GM21360 (cell line): ENCODE measurements around the gene MLF2.
"Not testable (repeated sequence)": the region's sequence is repeated elsewhere in the genome, so short reads cannot be mapped to it uniquely, and the experiment has no call there.

ENCODE experiments used
- ATAC-seq: cut with Tn5 transposase; IDR thresholded peaks from one replicate; pipeline ENCODE4 v1.9.1; 2021; ENCODE audit warnings: mild to moderate bottlenecking, moderate library complexity; ENCODE audit not compliant: unreplicated experiment

The MLF2 gene

GRCh38 chr12:6735448-6736191, 17.3 kb downstream of the MLF2 start:
- no peak for ATAC-seq

GRCh38 chr12:6734506-6735387, 18.2 kb downstream of the MLF2 start:
- ATAC-seq = no peak

GRCh38 chr12:6730169-6730568, 22.8 kb downstream of the MLF2 start:
- ATAC-seq = no peak

GRCh38 chr12:6729186-6729585, 23.8 kb downstream of the MLF2 start:
- ATAC-seq = no peak

GRCh38 chr12:6725350-6725749, 27.6 kb downstream of the MLF2 start:
- no peak for ATAC-seq

GRCh38 chr12:6724409-6724797, 28.5 kb downstream of the MLF2 start:
- ATAC-seq = peak; percentile 29

DNA sequence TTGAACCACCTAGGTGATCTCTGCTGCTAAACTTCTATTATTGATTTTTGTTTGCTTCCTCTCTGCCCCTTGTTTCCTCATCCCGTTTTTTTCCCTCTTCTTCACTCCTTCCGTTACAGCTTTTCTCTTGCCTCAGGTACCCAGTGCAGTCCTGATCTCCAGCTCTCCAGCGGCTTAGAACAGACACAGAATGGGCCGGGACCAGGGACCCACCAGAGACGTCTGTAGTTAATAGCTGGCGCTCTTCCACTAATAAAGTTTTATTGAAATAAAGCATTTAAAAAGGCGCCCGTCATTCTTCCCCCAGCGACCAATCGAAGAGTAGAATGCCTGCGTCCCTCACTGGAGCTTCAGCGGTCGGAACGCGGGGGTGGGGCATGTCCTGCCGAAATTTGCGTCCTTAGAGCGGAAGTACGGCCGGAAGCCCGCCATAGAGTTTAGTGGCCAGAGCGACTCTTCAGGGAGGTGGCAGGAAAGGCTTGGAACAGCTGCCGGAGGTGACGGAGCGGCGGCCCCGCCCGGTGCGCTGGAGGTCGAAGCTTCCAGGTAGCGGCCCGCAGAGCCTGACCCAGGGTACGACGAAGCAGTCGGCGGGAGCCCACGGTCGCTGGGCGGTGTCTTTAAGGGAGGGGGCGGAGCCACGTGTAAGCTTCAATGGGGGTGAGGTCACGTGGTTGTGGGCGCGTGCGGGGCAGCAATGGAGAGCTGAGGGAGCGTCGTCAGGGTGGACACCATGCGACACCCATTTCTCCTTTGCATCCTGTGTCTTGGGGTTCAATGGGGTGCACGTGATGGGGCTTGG, 29.1 kb downstream of the MLF2 start, which contains the start of gene COPS7A:
TSS of gene COPS7A (plus strand) at position 440 of the 802 bp plus-strand sequence. CDS start 611 bp downstream, outside the sequence.
- peak; percentile 87 for ATAC-seq

- no peak for ATAC-seq
These were observed 30.1 kb downstream of the MLF2 start for GRCh38 chr12:6722863-6723262.

DNA sequence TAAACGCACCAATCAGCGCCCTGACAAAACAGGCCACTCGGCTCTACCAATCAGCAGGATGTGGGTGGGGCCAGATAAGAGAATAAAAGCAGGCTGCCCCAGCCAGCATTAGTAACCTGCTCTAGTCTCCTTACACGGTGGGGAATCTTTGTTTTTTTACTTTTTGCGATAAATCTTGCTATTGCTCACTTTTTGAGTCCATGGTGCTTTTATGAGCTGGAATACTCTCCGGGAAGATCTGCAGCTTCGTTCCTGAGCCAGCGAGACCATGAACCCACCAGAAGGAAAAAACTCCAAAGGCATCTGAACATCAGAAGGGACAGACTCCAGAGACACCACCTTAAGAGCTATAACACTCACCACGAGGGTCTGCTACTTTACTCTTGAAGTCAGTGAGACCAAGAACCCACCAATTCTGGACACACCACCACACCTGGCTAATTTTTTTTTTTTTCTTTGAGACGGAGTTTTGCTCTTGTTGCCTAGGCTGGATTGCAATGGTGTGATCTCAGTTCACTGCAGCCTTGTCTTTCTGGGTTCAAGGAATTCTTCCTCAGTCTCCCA, 36.0 kb downstream of the MLF2 start:
- no peak for ATAC-seq

DNA sequence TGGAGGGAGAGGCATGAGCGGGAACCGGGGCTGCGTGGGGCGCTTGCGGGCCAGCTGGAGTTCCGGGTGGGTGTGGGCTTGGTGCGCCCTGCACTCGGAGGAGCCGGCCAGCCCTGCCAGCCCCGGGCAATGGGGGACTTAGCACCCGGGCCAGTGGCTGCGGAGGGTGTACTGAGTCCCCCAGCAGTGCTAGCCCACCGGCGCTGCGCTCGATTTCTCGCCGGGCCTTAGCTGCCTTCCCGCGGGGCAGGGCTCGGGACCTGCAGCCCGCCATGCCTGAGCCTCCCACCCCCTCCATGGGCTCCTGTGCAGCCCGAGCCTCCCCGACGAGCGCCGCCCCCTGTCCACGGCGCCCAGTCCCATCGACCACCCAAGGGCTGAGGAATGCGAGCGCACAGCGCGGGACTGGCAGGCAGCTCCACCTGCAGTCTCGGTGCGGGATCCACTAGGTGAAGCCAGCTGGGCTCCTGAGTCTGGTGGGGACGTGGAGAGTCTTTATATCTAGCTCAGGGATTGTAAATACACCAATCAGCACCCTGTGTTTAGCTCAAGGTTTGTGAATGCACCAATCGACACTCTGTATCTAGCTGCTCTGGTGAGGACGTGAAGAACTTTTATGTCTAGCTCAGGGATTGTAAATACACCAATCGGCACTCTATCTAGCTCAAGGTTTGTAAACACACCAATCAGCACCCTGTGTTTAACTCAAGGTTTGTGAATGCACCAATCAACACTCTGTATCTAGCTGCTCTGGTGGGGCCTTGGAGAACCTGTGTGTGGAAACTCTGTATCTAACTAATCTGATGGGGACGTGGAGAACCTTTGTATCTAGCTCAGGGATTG, 36.7 kb downstream of the MLF2 start:
- ATAC-seq = not testable (repeated sequence)

DNA sequence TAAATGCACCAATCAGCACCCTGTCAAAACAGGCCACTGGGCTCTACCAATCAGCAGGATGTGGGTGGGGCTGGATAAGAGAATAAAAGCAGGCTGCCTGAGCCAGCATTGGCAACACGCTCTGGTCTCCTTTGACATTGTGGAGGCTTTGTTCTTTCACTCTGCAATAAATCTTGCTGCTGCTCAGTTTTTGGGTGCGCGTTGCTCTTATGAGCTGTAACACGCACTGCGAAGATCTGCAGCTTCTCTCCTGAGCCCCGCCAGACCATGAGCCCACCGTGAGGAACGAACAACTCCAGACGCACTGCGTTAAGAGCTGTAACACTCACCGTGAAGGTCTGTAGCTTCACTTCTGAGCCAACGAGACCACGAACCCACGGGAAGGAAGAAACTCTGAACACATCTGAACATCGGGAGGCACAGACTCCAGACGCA, 44.0 kb downstream of the MLF2 start:
- ATAC-seq = no peak

GRCh38 chr12:6708351-6708750, 44.6 kb downstream of the MLF2 start:
- ATAC-seq = not testable (repeated sequence)

DNA sequence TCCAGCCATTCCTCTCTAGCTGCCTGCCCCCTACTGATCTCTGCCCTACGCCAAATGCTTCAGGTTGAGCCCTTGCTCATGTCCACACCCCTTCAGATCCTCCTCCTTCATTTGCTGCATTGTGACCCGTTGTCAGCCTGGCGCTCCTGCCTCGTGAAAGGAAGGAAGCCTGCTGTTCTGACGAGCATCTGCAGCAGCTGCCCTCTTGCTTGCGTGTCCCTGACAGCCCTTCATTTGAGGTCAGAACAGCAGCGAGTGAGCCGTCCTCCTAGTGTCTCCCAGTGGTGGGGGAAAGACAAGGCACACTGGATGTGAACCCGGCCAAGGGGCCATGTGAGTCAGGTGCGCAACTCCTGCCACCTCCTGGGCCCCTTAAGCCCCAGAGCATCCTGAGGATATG, 49.3 kb downstream of the MLF2 start:
- no peak for ATAC-seq

DNA sequence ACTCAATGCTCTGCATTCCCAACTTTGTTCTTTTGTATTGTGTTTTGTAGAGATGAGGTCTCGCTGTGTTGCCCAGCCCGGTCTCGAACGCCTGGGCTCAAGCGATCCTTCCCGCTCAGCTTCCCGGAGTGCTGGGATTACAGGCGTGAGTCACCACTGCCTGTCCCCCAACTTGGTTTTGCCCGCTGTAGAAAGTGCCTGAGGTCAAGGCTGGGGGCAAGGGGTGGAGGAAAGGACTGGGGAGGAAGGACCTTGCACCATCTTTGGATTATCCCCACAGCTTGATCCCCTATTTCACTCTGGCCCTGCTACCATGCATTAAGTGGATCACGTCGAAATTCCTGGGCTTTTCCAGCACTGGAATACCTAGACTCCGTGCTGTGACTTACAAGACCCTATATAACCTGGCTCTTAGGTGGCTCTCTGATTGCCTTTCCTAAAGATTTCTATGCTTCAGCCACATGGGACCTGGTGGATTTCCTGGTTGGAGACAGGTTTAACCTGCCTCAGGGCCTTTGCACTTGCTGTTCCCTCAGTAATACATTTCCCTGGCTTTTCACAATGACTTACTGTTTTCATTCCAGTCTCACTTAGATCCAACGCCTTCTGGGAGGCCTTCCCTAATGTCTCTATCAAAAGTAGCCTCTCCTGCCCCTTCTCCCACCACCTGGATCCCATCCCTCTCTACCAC, 51.7 kb downstream of the MLF2 start:
- no peak for ATAC-seq

- no peak for ATAC-seq
These were observed 52.3 kb downstream of the MLF2 start, which contains the start of gene PIANP for GRCh38 chr12:6700646-6701051. PIANP (minus strand) TSS chr12:6700815; CDS start chr12:6698061, 2,754 bp downstream.

- no peak for ATAC-seq
These were observed 52.8 kb downstream of the MLF2 start for GRCh38 chr12:6699989-6700645.

DNA sequence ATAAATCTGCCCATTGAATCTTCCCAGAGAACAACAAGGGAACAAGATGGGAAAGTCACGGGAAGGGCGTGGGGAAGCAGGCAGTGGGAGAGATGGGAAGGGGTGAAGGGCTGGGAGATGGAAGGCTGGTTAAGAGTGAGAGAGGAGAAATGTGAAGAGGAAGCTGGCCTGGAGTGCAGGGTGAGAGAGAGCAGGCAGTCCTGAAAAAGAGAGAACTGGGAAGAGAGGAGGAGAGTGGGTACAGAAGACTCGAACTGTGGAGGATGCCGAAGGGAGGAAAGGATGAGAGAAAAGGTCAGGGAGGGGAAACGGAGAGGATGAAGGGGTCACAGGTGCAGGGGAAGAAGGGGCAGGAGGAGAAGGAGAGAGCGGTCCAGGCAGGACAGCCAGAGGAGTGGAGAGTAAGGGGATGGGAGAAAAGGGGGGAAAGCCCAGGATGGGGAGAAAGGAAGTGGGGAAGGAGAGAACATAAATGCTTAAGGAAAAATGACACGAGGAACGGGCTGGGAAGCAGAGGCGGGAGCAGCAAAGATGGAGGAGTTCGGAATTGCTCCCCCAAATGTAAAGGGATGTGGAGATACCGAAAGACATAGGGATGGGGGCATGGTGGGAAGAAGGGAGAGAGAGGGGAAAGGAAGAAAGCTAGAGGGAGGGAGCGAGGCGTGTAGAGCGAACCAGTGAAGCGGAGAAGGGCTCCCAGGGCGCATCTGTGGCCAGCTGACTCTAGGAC, 53.5 kb downstream of the MLF2 start:
- ATAC-seq = no peak
